Sigmoid colon (tissue), 7 donors: ENCODE measurements around the gene COG5. TPM values are rescaled to one million over a fixed set of nuclear protein-coding genes. Genes with fewer than 3 reads are reported as not detected.
"Not testable (repeated sequence)": the region's sequence is repeated elsewhere in the genome, so short reads cannot be mapped to it uniquely, and the experiment has no call there.

Experiments
- DNase-seq: peaks from one replicate; pipeline ENCODE4 v3.0.0-alpha.2; 2019
- H3K27ac ChIP-seq, 4 donors: fragments of 200-600 bp; sonication (generic); one replicate each; pipeline ENCODE4 v1.5.1; 2016 to 2019; ENCODE audit warnings: mild to moderate bottlenecking in 1 of 4
- H3K27me3 ChIP-seq, 3 donors: fragments of 200-600 bp; sonication (generic); one replicate each; pipeline ENCODE4 v1.5.1; 2019; ENCODE audit warnings: mild to moderate bottlenecking in 1 of 3
- H3K36me3 ChIP-seq, 4 donors: fragments of 200-600 bp; sonication (generic); one replicate each; pipeline ENCODE4 v1.5.1; 2016 to 2019
- H3K4me1 ChIP-seq, 4 donors: fragments of 200-600 bp; sonication (generic); one replicate each; pipeline ENCODE4 v1.5.1; 2017 to 2019
- H3K4me3 ChIP-seq, 4 donors: fragments of 200-600 bp; sonication (generic); one replicate each; pipeline ENCODE4 v1.5.1; 2017 to 2019; ENCODE audit warnings: mild to moderate bottlenecking in 2 of 4, moderate library complexity in 1 of 4
- H3K9me3 ChIP-seq, 4 donors: fragments of 200-600 bp in 3 of 4; sonication (generic) in 3 of 4; one replicate each; pipeline versions ENCODE4 v1.5.1 to v1.6.1; 2013 to 2019
- CTCF ChIP-seq, 4 experiments: fragments of 450-650 bp in 3 of 4; fragments of 200-600 bp in 1 of 4; IDR thresholded peaks; one replicate each; pipeline ENCODE4 v1.5.1; 2016 to 2019; ENCODE audit warnings: antibody characterized with exemption in 4 of 4, mild to moderate bottlenecking in 3 of 4, moderate library complexity in 2 of 4
- EP300 ChIP-seq, 4 donors: sonication (generic); formaldehyde crosslinking; IDR thresholded peaks; one replicate each; pipeline ENCODE4 v1.6.1; 2017; ENCODE audit warnings: antibody characterized with exemption in 4 of 4
- POLR2A ChIP-seq, 2 donors: fragments of 450-650 bp; IDR thresholded peaks; one replicate each; pipeline ENCODE4 v1.6.1; 2016; ENCODE audit warnings: antibody characterized with exemption in 2 of 2, mild to moderate bottlenecking in 2 of 2, moderate library complexity in 2 of 2
- POLR2AphosphoS5 ChIP-seq, 4 donors: sonication (generic); formaldehyde crosslinking; IDR thresholded peaks; one replicate each; pipeline ENCODE4 v1.6.1; 2017; ENCODE audit warnings: antibody characterized with exemption in 4 of 4
- WGBS, 2 donors: extraction: QIAGEN DNeasy Blood & Tissue Kit; methylation state at CpG; one replicate each; pipeline ENCODE4 v1.1.7; 2013; 5-methylcytosine and 5-hydroxymethylcytosine counted together
- intact Hi-C: fragments of 100-400 bp; cut with DNase I; formaldehyde crosslinking; loops from one replicate; pipeline ENCODE4 v1.15.1; 2023
- polyA plus RNA-seq, 3 donors: library from polyadenylated mRNA; stranded (reverse); fragments of 200-250 nt; gene quantifications; one replicate each; pipeline ENCODE4 v1.2.3, GENCODE V29; 2013
- total RNA-seq, 4 donors: library from RNA; depleted of rRNA; stranded (reverse); fragments of >200 nt; gene quantifications; one replicate each; pipeline ENCODE4 v1.1.0, GENCODE V29; 2016
- donor health status: healthy with polysubstance abuse.
- donor health status: Bipolar disorder and iron deficiency.
- donor health status: healthy.

The COG5 gene
- total and polyA plus RNA-seq, 7 donors = 11.0 to 73.4 (median 27.6) TPM

- intact Hi-C loops = no loop called here
- H3K4me3 ChIP-seq = no peak overlapping the region
- no peak for TF ChIP-seq POLR2A (IDR thresholded peaks at IDR 0.05)
- no peak for TF ChIP-seq EP300 (IDR thresholded peaks at IDR 0.05)
- no peak for TF ChIP-seq CTCF (IDR thresholded peaks at IDR 0.05)
- TF ChIP-seq POLR2AphosphoS5 (IDR thresholded peaks at IDR 0.05) = no peak
- H3K36me3 ChIP-seq = peaks cover 0 to 16% (median 0%) of the 10 kb centered on the region in 4 donors
- DNase-seq = no peak
- WGBS, 2 donors = 76 to 84% methylated on average over 5 of the region's 5 CpGs
- no peaks in the 10 kb centered on the region for H3K27me3 ChIP-seq
- peaks cover 0 to 7% (median 0%) of the 10 kb centered on the region in 4 donors for H3K4me1 ChIP-seq
- no peak overlapping the region for H3K27ac ChIP-seq
- no peaks in the 10 kb centered on the region for H3K9me3 ChIP-seq
Observed at GRCh38 chr7:107224374-107225223, 339.1 kb downstream of the COG5 start.

- H3K27me3 ChIP-seq, H3K36me3 ChIP-seq, H3K4me1 ChIP-seq, H3K9me3 ChIP-seq, DNase-seq, intact Hi-C loops, H3K27ac ChIP-seq, H3K4me3 ChIP-seq: not testable (repeated sequence)
- WGBS, 2 donors = 97 to 98% methylated on average over 6 of the region's 6 CpGs
Observed at GRCh38 chr7:107220806-107221205, 342.9 kb downstream of the COG5 start.

DNA sequence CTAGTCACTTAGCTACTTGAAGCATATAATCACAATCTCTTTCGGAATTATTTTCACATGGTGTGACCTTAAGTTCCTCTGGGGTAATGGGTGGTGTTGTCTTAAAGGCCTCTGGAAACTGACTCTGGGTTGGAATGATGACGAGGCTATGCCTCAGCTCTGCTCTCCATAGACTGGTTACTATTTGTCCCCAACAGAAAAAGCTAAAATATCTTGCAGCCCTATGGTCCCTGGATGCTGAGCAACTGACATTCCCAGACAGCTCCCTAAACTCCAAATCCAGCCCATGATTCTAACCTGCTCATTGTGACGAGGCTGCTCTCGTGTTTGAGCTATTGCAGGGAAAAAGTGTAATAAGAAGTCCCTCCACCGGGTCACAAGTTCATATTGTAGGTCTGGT is 343.4 kb downstream of the COG5 start:
- DNase-seq = no peak
- intact Hi-C loops = no loop called here

DNA sequence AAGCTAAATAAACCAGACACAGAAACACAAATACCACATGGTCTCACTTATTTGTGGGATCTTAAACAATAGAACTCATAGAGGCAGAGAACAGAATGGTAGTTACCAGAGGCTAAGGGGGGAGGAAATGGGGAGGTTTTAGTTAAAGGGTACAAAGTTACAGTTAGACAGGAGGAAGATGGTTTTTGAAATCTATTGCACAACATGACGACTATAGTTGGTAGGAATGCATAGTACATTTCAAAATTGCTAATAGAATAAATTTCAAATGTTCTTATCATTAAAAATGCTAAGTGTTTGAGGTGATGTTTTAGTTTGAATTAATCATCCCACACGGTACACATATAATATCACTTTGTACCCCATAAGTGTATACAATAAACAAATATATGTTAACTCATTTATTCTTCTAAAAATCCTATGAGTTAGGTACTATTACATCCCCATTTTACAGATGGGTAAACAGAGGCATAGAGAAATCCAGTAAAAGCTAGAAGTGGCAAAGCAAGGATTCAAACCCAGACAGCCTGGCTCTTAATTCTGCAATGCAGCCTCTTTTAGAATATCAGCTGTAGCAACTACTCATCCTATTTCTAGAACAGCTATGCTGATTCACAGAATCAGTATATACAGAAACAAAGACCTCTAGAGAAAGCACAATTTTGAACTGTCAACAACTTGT is 344.0 kb downstream of the COG5 start:
- no peaks in the 10 kb centered on the region for H3K36me3 ChIP-seq
- 92 to 93% methylated on average over 2 of the region's 2 CpGs for WGBS, 2 donors
- intact Hi-C loops = no loop called here

More for the DNA sequence above, 343.4 kb downstream of the COG5 start:
- H3K4me1 ChIP-seq = peaks cover 0 to 7% (median 0%) of the 10 kb centered on the region in 4 donors
- H3K27me3 ChIP-seq = no peaks in the 10 kb centered on the region
- H3K27ac ChIP-seq = no peak overlapping the region
- peaks cover 0 to under 1% (median 0%) of the 10 kb centered on the region in 4 donors for H3K36me3 ChIP-seq
- H3K9me3 ChIP-seq = no peaks in the 10 kb centered on the region
- no peak for TF ChIP-seq POLR2A (IDR thresholded peaks at IDR 0.05)
- no peak for TF ChIP-seq EP300 (IDR thresholded peaks at IDR 0.05)
- TF ChIP-seq CTCF (IDR thresholded peaks at IDR 0.05) = no peak
- no peak for TF ChIP-seq POLR2AphosphoS5 (IDR thresholded peaks at IDR 0.05)
- WGBS, 2 donors = 95 to 98% methylated on average over 5 of the region's 5 CpGs
- H3K4me3 ChIP-seq = no peak overlapping the region

DNA sequence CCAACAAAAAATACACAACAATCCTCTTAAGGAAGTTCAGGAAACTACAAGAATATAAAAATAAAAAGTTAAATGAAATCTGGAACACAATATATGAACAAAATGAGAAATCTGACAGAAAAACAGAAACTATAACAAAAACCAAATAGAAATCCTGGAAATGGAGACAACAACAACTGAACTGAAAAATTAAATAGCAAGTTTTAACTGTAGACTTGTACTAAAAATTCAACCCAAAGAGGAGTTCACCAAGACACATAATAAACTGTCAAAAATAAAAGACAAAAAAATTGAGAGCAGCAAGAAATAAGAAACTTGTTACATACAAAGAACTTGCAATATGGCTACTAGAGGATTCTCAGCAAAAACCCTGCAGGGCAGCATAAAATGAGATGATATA is 349.8 kb downstream of the COG5 start:
- intact Hi-C loops = no loop called here
- Histone ChIP-seq H3K9me3 (no peaks in the 10 kb centered on the region), H3K4me3 (no peak overlapping the region), H3K4me1 (no peaks in the 10 kb centered on the region), H3K27ac (no peak overlapping the region), H3K27me3 (no peaks in the 10 kb centered on the region), H3K36me3 (peaks cover 0 to 17% (median 2%) of the 10 kb centered on the region in 4 donors)
- TF ChIP-seq POLR2A (IDR thresholded peaks at IDR 0.05) (no peak), EP300 (IDR thresholded peaks at IDR 0.05) (no peak), POLR2AphosphoS5 (IDR thresholded peaks at IDR 0.05) (no peak), CTCF (IDR thresholded peaks at IDR 0.05) (no peak)
- no peak for DNase-seq

More for the DNA sequence above, 344.0 kb downstream of the COG5 start:
- Histone ChIP-seq H3K27me3 (no peaks in the 10 kb centered on the region), H3K4me1 (peaks cover 0 to 5% (median 0%) of the 10 kb centered on the region in 4 donors), H3K27ac (no peak overlapping the region), H3K9me3 (no peaks in the 10 kb centered on the region), H3K4me3 (no peak overlapping the region)
- TF ChIP-seq POLR2A (IDR thresholded peaks at IDR 0.05) = no peak
- TF ChIP-seq POLR2AphosphoS5 (IDR thresholded peaks at IDR 0.05) = no peak
- DNase-seq = no peak
